LNCAP (cell line): ENCODE data around the gene TSACC.

Experiments
- CTCF ChIP-seq: fragments of 450-650 bp; IDR thresholded peaks from 2 replicates; pipeline ENCODE4 v1.5.1; 2017; ENCODE audit warnings: mild to moderate bottlenecking

The TSACC gene

GRCh38 chr1:156338180-156338976 is at the start of gene TSACC, which contains the start of gene CCT3:
TSS of gene TSACC (plus strand) at chr1:156338526. CDS start at chr1:156339758, 1,232 bp downstream.
TSS of gene CCT3 (minus strand) at chr1:156338292. CDS start at chr1:156338184, 108 bp downstream.
- TF ChIP-seq CTCF: no peak

- TF ChIP-seq CTCF: no peak
Observed at GRCh38 chr1:156289857-156290256, 48.5 kb upstream of the TSACC start.

DNA sequence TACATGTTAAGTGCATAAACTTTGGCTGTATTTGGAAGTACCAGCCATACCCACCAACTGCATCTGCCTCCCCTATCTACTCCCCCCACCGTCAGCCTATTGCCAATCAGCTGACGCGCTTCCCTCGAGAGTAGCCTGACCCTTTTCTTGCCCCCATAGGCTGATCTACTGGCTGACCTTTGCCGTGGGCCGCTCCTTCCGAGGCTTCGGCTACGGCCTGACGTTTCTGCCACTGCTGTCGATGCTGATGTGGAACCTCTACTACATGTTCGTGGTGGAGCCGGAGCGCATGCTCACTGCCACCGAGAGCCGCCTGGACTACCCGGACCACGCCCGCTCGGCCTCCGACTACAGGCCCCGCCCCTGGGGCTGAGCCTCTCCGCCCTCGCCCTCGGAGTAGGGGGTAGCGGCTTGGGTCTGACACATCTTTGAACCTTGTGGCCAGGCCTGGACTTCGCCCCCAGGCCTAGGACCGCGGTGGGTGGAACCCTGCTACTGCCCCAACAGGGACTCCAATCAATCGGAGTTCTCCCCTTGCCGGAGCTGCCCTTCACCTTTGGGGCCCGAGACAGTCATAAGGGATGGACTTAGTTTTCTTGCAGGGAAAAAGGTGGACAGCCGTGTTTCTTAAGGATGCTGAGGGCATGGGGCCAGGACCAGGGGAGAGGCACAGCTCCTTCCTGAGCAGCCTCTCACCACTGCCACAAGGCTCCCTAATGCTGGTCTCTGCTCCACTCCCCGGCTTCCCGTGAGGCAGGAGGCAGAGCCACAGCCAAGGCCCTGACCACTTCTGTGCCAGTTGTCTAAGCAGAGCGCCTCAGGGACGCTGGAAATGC is 46.9 kb upstream of the TSACC start:
- TF ChIP-seq CTCF: no peak

DNA sequence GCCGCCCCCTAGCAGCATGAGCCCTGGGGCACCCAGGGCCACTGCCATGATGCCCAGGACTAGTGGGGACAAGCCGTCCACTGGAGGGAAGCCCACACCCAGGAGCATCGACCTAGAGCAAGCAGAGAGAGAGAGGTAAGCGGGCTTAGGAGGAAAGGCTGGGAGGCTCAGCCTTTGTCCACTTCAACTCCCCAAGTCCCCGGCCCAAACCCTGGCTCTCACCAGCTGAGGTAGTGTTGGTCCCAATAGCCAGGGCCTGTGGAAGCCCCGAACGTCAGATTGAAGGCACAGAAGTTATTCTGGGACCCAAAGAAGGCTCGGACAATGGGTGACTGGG is 45.3 kb upstream of the TSACC start:
- TF ChIP-seq CTCF: no peak

DNA sequence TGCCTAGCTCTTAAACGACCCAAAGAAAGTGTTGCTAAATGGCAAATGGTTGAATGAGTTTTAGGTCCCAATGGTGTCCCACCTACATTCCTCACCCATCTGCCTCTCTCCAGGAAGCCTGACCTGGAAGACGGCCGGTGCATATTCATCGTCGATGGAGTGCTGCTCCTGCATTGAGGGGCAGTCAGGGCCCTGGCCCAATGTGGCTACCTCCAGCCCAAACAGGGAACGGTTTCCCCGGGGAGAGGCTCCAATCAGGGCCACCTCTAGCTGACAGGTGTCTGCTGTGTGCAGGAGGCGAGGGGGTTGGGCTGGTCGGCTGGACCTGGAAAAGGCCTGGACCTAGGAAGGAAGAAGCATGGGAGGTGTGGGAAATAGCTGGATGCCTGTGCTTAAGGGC is 44.4 kb upstream of the TSACC start:
- no peak for TF ChIP-seq CTCF

DNA sequence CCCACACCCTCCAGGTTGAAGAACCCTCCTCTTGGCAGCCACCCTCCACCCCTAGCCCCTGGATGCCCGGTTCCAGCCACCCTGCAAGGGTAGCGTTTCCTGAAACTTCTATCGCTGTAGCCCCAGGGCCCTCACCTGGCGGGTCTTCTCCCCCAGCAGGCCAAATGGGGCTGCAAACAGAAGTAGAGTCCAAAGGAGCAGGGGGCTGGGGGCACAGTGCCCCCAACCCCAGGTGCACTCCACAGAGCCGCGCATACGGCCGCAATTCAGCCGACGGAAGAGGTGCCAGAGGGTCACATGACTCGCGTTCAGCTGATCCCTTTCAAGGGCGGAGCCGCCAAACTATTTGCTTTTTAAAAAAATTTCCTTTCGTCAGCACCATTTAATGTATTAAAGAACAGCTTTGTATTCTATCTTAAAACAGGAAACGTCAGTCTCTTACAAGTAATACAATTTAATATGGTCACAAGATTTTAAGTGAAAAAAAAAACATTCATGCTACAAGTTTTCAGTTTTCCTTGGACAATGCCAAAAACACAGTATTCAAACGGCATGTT is 42.9 kb upstream of the TSACC start, which contains the start of gene GLMP:
TSS of gene GLMP (minus strand) at position 289 of the 557 bp plus-strand sequence. CDS start at position 255, 34 bp downstream.
- TF ChIP-seq CTCF: no peak

DNA sequence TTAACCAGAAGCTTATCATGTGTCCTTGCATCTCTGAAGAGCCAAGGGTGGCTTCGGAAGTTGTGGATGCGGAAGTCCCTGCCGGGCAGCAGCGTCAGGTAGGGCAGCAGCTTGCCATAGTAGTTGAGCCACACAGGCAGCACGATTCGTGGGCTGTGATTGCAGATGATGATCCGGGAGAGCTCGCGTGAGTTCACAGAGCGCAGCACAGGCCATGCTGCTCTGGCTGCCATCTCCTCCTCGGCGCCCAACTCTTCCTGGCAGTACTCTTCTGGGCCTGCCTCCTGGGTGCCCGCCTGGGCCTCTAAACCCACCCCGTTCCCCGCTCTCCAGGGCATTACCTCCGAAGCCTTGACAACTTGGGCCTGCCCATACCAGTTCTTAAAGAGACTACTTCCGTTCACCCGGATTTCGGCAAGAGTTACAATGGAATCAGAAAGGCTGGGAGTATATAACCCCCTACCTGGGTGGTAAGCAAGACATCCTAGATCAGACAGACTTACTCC is 39.4 kb upstream of the TSACC start, which contains the start of gene VHLL:
TSS of gene VHLL (minus strand) at position 456 of the 506 bp plus-strand sequence. CDS start at position 338, 118 bp downstream.
- TF ChIP-seq CTCF: no peak
